ENCODE measurements around the gene EPHA5.

DNA sequence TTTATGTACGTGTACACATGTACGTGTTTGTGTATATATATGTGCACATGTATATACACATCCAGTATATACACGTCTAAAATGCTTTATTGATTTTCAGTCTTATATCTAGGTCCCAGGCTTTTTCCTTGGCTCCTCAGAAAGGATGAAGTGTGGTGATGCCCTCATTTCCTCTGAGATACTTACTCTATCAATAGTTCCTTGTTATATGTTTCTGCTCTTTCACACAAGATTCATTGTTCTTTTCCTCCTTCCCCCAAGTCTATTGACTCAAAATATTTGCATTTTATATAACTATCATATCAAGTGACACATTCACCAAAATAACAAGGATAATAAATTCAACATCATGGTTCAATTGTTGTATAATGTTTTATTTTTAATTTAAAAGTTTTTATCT is 359.2 kb downstream of the EPHA5 start:
- TF ChIP-seq, protein P1, sequence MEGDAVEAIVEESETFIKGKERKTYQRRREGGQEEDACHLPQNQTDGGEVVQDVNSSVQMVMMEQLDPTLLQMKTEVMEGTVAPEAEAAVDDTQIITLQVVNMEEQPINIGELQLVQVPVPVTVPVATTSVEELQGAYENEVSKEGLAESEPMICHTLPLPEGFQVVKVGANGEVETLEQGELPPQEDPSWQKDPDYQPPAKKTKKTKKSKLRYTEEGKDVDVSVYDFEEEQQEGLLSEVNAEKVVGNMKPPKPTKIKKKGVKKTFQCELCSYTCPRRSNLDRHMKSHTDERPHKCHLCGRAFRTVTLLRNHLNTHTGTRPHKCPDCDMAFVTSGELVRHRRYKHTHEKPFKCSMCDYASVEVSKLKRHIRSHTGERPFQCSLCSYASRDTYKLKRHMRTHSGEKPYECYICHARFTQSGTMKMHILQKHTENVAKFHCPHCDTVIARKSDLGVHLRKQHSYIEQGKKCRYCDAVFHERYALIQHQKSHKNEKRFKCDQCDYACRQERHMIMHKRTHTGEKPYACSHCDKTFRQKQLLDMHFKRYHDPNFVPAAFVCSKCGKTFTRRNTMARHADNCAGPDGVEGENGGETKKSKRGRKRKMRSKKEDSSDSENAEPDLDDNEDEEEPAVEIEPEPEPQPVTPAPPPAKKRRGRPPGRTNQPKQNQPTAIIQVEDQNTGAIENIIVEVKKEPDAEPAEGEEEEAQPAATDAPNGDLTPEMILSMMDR (IDR thresholded peaks at IDR 0.05), result no peak
- TF ChIP-seq POLR2A (IDR thresholded peaks at IDR 0.05) (no peak), POLR2AphosphoS5 (IDR thresholded peaks at IDR 0.05; ENCODE audit: insufficient read depth in 1 of 2, low read depth in 1 of 2) (no peak)

All from vagina (tissue), 2 donors.